ENCODE data around the gene FAM229B.

FAM229B gene, protein sequence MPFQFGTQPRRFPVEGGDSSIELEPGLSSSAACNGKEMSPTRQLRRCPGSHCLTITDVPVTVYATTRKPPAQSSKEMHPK

DNA sequence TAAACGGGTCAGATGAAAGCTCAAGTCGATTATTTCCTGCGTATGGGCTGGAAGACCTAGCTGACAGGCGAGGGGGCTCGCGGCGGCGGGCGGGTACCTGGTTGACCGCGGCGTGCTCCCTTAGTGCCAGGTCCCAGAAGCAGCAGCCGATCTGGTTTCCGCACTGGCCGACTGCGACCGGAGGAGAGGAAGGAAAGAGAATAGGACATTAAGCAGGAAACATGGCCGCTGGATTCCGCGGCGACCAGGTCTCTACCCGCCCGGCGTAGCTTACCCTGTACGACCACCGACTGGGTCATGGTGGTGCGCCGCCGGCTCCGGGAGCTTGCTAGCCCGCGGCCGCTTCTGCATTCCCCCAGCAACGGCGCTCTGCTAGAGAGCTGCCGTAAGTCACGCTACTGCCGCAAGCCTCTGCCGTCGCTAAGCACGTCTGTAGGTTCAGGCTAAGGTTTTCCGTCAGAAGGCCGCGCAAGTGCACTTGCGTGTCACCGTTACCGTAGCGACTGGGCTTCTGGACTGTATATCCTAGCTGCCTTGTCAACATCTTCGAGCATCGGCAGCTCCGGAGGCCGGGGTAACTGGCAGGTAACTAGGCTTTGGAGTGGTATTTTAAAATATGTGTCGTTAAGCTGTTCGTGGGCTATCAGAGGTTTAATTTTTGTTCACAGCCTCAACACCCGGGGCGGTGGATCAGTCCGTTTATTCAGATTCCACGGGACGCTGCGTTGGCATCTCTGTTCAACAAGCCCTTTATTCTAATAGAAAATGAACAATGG lies at the start of gene FAM229B, which contains the start of gene TUBE1:
TSS of gene FAM229B (plus strand) at position 456 of the 776 bp plus-strand sequence. CDS start 11,693 bp downstream, outside the sequence.
TSS of gene TUBE1 (minus strand) at position 347 of the 776 bp plus-strand sequence. CDS start at position 299, 48 bp downstream.
- Histone ChIP-seq H3K4me1 (ENCODE audit: low read length) (no peaks in the 10 kb centered on the region), H4K20me1 (ENCODE audit: insufficient read depth, low read length) (no peaks in the 10 kb centered on the region), H3K9ac (ENCODE audit: low read length) (peak within 1 kb of the TSS; percentile 66), H3K4me3 (ENCODE audit: low read length) (peak within 1 kb of the TSS; percentile 88), H2AFZ (ENCODE audit: low read length) (peak within 1 kb of the TSS; percentile 88), H3K27ac (ENCODE audit: low read length) (peak within 1 kb of the TSS; percentile 52; the same call in 1 of the 2 replicates), H3K9me2 (replicated peaks; ENCODE audit: insufficient read depth, low read length) (no peaks in the 10 kb centered on the region), H3K79me2 (ENCODE audit: low read length) (no peaks in the 10 kb centered on the region), H3F3A (ENCODE audit: insufficient read depth, low read length) (no peaks in the 10 kb centered on the region), H3K9me3 (replicated peaks; ENCODE audit: insufficient read depth, low read length) (no peaks in the 10 kb centered on the region), H3K27me3 (replicated peaks; ENCODE audit: insufficient read depth, low read length) (no peaks in the 10 kb centered on the region), H3K36me3 (replicated peaks; ENCODE audit: insufficient read depth, low read length) (no peaks in the 10 kb centered on the region), H3K4me2 (ENCODE audit: low read depth, low read length) (peak within 1 kb of the TSS; percentile 85)
- peak; percentile 97 for DNase-seq
- TF ChIP-seq EZH2phosphoT487 (IDR thresholded peaks at IDR 0.05; ENCODE audit: low read length), result no peak
- TF ChIP-seq, protein P1, sequence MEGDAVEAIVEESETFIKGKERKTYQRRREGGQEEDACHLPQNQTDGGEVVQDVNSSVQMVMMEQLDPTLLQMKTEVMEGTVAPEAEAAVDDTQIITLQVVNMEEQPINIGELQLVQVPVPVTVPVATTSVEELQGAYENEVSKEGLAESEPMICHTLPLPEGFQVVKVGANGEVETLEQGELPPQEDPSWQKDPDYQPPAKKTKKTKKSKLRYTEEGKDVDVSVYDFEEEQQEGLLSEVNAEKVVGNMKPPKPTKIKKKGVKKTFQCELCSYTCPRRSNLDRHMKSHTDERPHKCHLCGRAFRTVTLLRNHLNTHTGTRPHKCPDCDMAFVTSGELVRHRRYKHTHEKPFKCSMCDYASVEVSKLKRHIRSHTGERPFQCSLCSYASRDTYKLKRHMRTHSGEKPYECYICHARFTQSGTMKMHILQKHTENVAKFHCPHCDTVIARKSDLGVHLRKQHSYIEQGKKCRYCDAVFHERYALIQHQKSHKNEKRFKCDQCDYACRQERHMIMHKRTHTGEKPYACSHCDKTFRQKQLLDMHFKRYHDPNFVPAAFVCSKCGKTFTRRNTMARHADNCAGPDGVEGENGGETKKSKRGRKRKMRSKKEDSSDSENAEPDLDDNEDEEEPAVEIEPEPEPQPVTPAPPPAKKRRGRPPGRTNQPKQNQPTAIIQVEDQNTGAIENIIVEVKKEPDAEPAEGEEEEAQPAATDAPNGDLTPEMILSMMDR (IDR thresholded peaks at IDR 0.05; ENCODE audit: low read length), result no peak
- TF ChIP-seq EZH2 (optimal IDR thresholded peaks at IDR 0.05; ENCODE audit: low read depth, low read length), result no peak

DNA sequence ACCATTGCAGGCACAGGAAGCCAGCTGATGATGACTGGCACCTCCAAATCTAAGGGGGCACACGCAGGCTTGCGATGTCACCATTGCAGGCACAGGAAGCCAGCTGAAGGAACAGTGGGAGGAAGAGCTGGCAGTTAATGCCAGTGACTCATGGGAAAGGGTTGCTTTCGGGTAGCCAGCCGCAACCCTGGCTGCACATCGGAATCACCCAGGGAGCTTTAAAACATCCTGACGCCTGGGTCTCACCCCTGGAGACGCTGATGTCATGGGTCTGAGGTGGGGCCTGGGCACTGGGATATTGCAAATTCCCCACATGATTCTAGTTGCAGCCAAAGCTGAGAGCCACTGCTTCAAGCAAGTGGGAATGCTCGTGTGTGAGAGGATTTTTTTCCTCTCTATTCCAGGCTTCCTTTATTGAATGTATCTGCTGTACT lies 49.6 kb upstream of the FAM229B start:
- Histone ChIP-seq H3K27me3 (replicated peaks; ENCODE audit: insufficient read depth, low read length) (no peaks in the 10 kb centered on the region), H3K4me2 (ENCODE audit: low read depth, low read length) (no peak overlapping the region), H3K79me2 (ENCODE audit: low read length) (no peaks in the 10 kb centered on the region), H2AFZ (ENCODE audit: low read length) (no peak overlapping the region), H4K20me1 (ENCODE audit: insufficient read depth, low read length) (no peaks in the 10 kb centered on the region), H3F3A (ENCODE audit: insufficient read depth, low read length) (no peaks in the 10 kb centered on the region), H3K9me3 (replicated peaks; ENCODE audit: insufficient read depth, low read length) (no peaks in the 10 kb centered on the region), H3K9me2 (replicated peaks; ENCODE audit: insufficient read depth, low read length) (no peaks in the 10 kb centered on the region), H3K36me3 (replicated peaks; ENCODE audit: insufficient read depth, low read length) (no peaks in the 10 kb centered on the region), H3K27ac (ENCODE audit: low read length) (no peak overlapping the region), H3K9ac (ENCODE audit: low read length) (no peak overlapping the region), H3K4me1 (ENCODE audit: low read length) (peaks cover 5% of the 10 kb centered on the region), H3K4me3 (ENCODE audit: low read length) (no peak overlapping the region)
- no peak for DNase-seq
- TF ChIP-seq EZH2phosphoT487 (IDR thresholded peaks at IDR 0.05; ENCODE audit: low read length) (no peak), EZH2 (optimal IDR thresholded peaks at IDR 0.05; ENCODE audit: low read depth, low read length) (no peak)
- TF ChIP-seq, protein P1 (IDR thresholded peaks at IDR 0.05; ENCODE audit: low read length), result no peak

DNA sequence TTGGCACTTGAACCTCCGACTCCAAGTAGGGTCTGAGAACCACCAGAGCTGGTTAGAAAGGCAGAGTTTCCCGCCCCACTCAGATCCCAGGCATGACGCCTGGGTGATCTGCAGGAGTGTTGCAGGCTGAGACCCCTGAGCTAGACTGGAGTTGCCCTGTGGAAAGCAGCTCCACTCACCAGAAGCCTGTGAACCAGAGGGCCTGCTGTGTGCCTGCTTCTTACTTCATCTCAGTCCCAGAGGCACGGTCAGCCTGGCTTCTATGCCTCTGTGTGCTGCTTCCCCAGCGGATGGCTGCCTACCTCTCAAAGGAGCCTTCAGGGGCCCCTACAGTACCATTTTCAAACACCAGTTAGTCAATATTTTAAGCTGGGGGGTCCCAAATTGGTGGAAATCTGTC lies 49.1 kb upstream of the FAM229B start:
- no peak overlapping the region for H3K9ac ChIP-seq (ENCODE audit: low read length)
- H4K20me1 ChIP-seq (ENCODE audit: insufficient read depth, low read length), result no peaks in the 10 kb centered on the region
- no peaks in the 10 kb centered on the region for H3K9me2 ChIP-seq (replicated peaks; ENCODE audit: insufficient read depth, low read length)
- peaks cover 1% of the 10 kb centered on the region; the same call in 1 of the 2 replicates for H3F3A ChIP-seq (ENCODE audit: insufficient read depth, low read length)
- no peak overlapping the region for H3K27ac ChIP-seq (ENCODE audit: low read length)
- H3K27me3 ChIP-seq (replicated peaks; ENCODE audit: insufficient read depth, low read length), result no peaks in the 10 kb centered on the region
- no peak overlapping the region for H2AFZ ChIP-seq (ENCODE audit: low read length)
- no peak overlapping the region for H3K4me2 ChIP-seq (ENCODE audit: low read depth, low read length)
- no peak for DNase-seq
- peaks cover 6% of the 10 kb centered on the region for H3K4me1 ChIP-seq (ENCODE audit: low read length)
- no peaks in the 10 kb centered on the region for H3K9me3 ChIP-seq (replicated peaks; ENCODE audit: insufficient read depth, low read length)
- H3K79me2 ChIP-seq (ENCODE audit: low read length), result no peaks in the 10 kb centered on the region
- TF ChIP-seq EZH2phosphoT487 (IDR thresholded peaks at IDR 0.05; ENCODE audit: low read length) (no peak), EZH2 (optimal IDR thresholded peaks at IDR 0.05; ENCODE audit: low read depth, low read length) (no peak)
- TF ChIP-seq, protein P1 (IDR thresholded peaks at IDR 0.05; ENCODE audit: low read length), result no peak
- no peak overlapping the region for H3K4me3 ChIP-seq (ENCODE audit: low read length)
- no peaks in the 10 kb centered on the region for H3K36me3 ChIP-seq (replicated peaks; ENCODE audit: insufficient read depth, low read length)
